Loucy (cell line): ENCODE measurements around the gene SMPD2.

Source experiments
- H2AFZ ChIP-seq: fragments of 200-600 bp; sonication (generic); 2 replicates; pipeline ENCODE4 v1.6.0; 2016; ENCODE audit warnings: antibody characterized with exemption, mild to moderate bottlenecking, low read length, moderate library complexity
- H3F3A ChIP-seq: fragments of 200-600 bp; 2 replicates; pipeline ENCODE4 v1.6.0; 2016; ENCODE audit warnings: antibody characterized with exemption, low read depth, mild to moderate bottlenecking
- H3K27me3 ChIP-seq: fragments of 200-600 bp; sonication (generic); 2 replicates; pipeline ENCODE4 v1.6.1; 2014; ENCODE audit warnings: low read length, mild to moderate bottlenecking; ENCODE audit not compliant: insufficient read depth, poor library complexity, severe bottlenecking
- H3K36me3 ChIP-seq: fragments of 200-600 bp; sonication (generic); 2 replicates; pipeline ENCODE4 v1.6.1; 2016; ENCODE audit warnings: low read length; ENCODE audit not compliant: insufficient read depth
- H3K4me1 ChIP-seq: fragments of 200-600 bp; sonication (generic); 2 replicates; pipeline ENCODE4 v1.5.1; 2014; ENCODE audit warnings: low read length, mild to moderate bottlenecking; ENCODE audit not compliant: insufficient read depth, poor library complexity, severe bottlenecking
- H3K4me2 ChIP-seq: fragments of 200-600 bp; sonication (generic); 2 replicates; pipeline ENCODE4 v1.6.0; 2014; ENCODE audit warnings: antibody characterized with exemption, low read length, low read depth, mild to moderate bottlenecking; ENCODE audit not compliant: poor library complexity, severe bottlenecking
- H3K4me3 ChIP-seq: fragments of 200-600 bp; sonication (generic); 2 replicates; pipeline ENCODE4 v1.5.1; 2014; ENCODE audit warnings: low read length, mild to moderate bottlenecking, mixed read lengths; ENCODE audit not compliant: poor library complexity, severe bottlenecking
- H3K79me2 ChIP-seq: fragments of 200-600 bp; sonication (generic); 2 replicates; pipeline ENCODE4 v1.6.1; 2014; ENCODE audit warnings: low read length; ENCODE audit not compliant: insufficient read depth
- H3K9ac ChIP-seq: fragments of 200-600 bp; sonication (generic); 2 replicates; pipeline ENCODE4 v1.6.0; 2014; ENCODE audit warnings: mild to moderate bottlenecking, low read depth, low read length, moderate library complexity; ENCODE audit not compliant: poor library complexity, severe bottlenecking
- H3K9me2 ChIP-seq: fragments of 200-600 bp; sonication (generic); replicated peaks from 2 replicates; pipeline ENCODE4 v1.6.1; 2016; ENCODE audit warnings: low read depth, low read length, mixed read lengths
- H3K9me3 ChIP-seq: fragments of 200-600 bp; sonication (generic); 2 replicates; pipeline ENCODE4 v1.6.1; 2014; ENCODE audit warnings: mild to moderate bottlenecking, antibody characterized with exemption, low read length, low read depth; ENCODE audit not compliant: insufficient read depth
- H4K20me1 ChIP-seq: fragments of 200-600 bp; sonication (generic); 2 replicates; pipeline ENCODE4 v1.6.0; 2014; ENCODE audit warnings: antibody characterized with exemption, low read length, mild to moderate bottlenecking; ENCODE audit not compliant: insufficient read depth, poor library complexity, severe bottlenecking
- CTCF ChIP-seq: fragments of 200-600 bp; sonication (generic); conservative IDR thresholded peaks from 2 replicates; pipeline ENCODE4 v1.5.1; 2014; ENCODE audit warnings: mild to moderate bottlenecking, antibody characterized with exemption, low read length
- EZH2phosphoT487 ChIP-seq: fragments of 200-600 bp; IDR thresholded peaks from 2 replicates; pipeline ENCODE4 v1.6.1; 2018; ENCODE audit warnings: antibody characterized with exemption, mild to moderate bottlenecking, moderate library complexity, borderline replicate concordance

SMPD2 gene

GRCh38 chr6:109440331-109441068 lies at the start of gene SMPD2, which contains the start of gene PPIL6:
TSS of gene SMPD2 (plus strand) at chr6:109440724. CDS start at chr6:109441122, 398 bp downstream.
TSS of gene PPIL6 (minus strand) at chr6:109440628. CDS start at chr6:109440590, 38 bp downstream.
- TF ChIP-seq EZH2phosphoT487 (no peak), CTCF (no peak)
- H3K36me3 ChIP-seq = peaks cover 18% of the 10 kb centered on the region; the same call in 1 of the 2 replicates
- no peaks in the 10 kb centered on the region for H3F3A ChIP-seq
- no peaks in the 10 kb centered on the region for H3K27me3 ChIP-seq
- peak within 1 kb of the TSS; percentile 95 for H3K9ac ChIP-seq
- H3K4me3 ChIP-seq = peak within 1 kb of the TSS; percentile 98
- H3K9me2 ChIP-seq = no peaks in the 10 kb centered on the region
- H4K20me1 ChIP-seq = peaks cover 3% of the 10 kb centered on the region
- H3K79me2 ChIP-seq = peaks cover 18% of the 10 kb centered on the region
- H3K4me1 ChIP-seq = peaks cover 29% of the 10 kb centered on the region
- H3K9me3 ChIP-seq = no peaks in the 10 kb centered on the region
- H2AFZ ChIP-seq = peak within 1 kb of the TSS; percentile 97
- peak within 1 kb of the TSS; percentile 97 for H3K4me2 ChIP-seq

DNA sequence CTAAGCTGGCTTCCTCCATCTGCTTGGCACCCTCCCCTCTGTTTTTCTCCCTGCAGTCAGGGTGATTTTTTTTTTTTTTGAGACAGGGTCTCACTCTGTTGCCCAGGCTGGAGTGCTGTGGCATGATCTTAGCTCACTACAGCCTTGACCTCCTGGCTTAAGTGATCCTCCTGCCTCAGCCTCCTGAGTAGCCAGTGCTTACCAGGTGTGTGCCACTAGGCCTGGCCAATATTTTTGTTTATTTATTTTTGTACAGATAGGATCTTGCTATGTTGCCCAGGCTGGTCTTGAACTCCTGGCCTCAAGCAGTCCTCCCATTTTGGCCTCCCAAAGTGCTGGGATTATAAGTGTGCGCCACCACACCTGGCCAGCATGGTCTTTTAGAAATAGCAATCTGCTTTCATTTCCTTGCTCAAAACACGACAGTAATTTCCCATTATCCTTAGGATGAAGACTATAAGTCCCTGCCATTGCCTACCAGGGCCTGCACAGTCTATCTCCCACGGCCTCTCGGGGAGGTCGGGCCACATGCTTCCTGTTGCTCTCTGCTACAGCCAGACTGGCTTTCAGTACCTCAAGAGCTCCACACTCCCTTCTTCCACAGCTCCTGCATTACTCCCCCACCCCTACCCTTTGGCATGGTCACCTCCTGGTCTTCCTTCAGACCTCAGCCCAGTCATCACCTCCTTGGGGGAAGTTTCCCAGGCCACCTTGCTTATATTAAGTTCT lies 47.2 kb upstream of the SMPD2 start:
- Histone ChIP-seq H3K9me3 (no peaks in the 10 kb centered on the region), H2AFZ (no peak overlapping the region), H3K9ac (no peak overlapping the region), H3K79me2 (no peaks in the 10 kb centered on the region), H3K27me3 (no peaks in the 10 kb centered on the region), H3K4me1 (peaks cover 17% of the 10 kb centered on the region), H3K36me3 (no peaks in the 10 kb centered on the region), H3K4me3 (no peak overlapping the region), H3K4me2 (no peak overlapping the region), H3F3A (no peaks in the 10 kb centered on the region), H4K20me1 (no peaks in the 10 kb centered on the region), H3K9me2 (no peaks in the 10 kb centered on the region)
- TF ChIP-seq CTCF (no peak), EZH2phosphoT487 (no peak)

DNA sequence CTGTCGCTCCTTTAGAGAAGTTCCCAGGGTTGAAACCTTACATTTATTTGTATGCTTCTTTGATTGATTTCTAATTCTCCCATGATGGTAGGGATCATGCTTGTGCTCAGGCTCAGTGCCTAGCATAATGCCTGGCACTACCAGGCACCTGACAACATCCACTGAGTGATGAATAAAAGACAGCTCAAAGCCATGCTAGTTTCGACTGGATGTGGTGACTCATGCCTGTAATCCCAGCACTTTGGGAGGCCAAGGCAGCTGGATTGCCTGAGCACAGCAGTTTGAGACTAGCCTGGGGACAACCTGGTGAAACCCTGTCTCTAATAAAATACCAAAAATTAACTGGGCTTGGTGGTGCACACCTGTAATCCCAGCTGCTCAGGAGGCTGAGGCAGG lies 46.6 kb upstream of the SMPD2 start:
- Histone ChIP-seq H3K27me3 (no peaks in the 10 kb centered on the region), H2AFZ (no peak overlapping the region)

More for the DNA sequence above, 46.6 kb upstream of the SMPD2 start:
- Histone ChIP-seq H3K9me2 (no peaks in the 10 kb centered on the region), H3K9ac (no peak overlapping the region), H4K20me1 (no peaks in the 10 kb centered on the region), H3F3A (no peaks in the 10 kb centered on the region), H3K4me2 (no peak overlapping the region), H3K36me3 (no peaks in the 10 kb centered on the region), H3K79me2 (no peaks in the 10 kb centered on the region), H3K9me3 (no peaks in the 10 kb centered on the region), H3K4me3 (no peak overlapping the region), H3K4me1 (peaks cover 17% of the 10 kb centered on the region)
- TF ChIP-seq EZH2phosphoT487 (no peak), CTCF (no peak)
